Upper lobe of left lung (tissue), 4 donors: ENCODE results near the gene RALGAPA2.

Source experiments
- POLR2A ChIP-seq, 4 donors: fragments of 450-650 bp; IDR thresholded peaks; one replicate each; pipeline ENCODE4 v1.5.1; 2016 to 2017; ENCODE audit warnings: antibody characterized with exemption in 4 of 4, mild to moderate bottlenecking in 2 of 4
- POLR2AphosphoS5 ChIP-seq, 2 donors: sonication (generic); formaldehyde crosslinking; IDR thresholded peaks; one replicate each; pipeline ENCODE4 v1.5.1; 2017; ENCODE audit warnings: antibody characterized with exemption in 2 of 2
- TF ChIP-seq, protein P1 (sequence below), 6 experiments: fragments of 450-650 bp in 4 of 6; fragments of 200-600 bp in 2 of 6; sonication (generic) in 2 of 6; IDR thresholded peaks; one replicate each; pipeline ENCODE4 v1.5.1; 2016 to 2019; ENCODE audit warnings: antibody characterized with exemption in 6 of 6

DNA sequence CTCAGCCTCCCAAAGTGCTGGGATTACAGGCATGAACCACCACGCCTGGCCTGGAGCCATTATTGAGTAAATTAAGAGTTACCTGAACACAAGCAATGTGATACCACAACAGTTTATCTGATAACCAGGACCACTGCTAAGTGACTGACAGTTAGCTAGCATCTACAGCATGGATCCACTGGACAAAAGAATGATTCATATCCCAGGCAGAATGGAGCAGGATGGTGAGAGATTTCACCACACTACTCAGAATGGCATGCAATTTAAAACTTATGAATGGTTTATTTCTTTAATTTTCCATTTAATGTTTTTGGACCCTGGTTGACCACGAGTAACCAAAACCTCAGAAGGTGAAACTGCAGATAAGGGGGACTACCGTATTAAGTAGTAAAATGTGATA, 48.6 kb downstream of the RALGAPA2 start:
- TF ChIP-seq, protein P1, sequence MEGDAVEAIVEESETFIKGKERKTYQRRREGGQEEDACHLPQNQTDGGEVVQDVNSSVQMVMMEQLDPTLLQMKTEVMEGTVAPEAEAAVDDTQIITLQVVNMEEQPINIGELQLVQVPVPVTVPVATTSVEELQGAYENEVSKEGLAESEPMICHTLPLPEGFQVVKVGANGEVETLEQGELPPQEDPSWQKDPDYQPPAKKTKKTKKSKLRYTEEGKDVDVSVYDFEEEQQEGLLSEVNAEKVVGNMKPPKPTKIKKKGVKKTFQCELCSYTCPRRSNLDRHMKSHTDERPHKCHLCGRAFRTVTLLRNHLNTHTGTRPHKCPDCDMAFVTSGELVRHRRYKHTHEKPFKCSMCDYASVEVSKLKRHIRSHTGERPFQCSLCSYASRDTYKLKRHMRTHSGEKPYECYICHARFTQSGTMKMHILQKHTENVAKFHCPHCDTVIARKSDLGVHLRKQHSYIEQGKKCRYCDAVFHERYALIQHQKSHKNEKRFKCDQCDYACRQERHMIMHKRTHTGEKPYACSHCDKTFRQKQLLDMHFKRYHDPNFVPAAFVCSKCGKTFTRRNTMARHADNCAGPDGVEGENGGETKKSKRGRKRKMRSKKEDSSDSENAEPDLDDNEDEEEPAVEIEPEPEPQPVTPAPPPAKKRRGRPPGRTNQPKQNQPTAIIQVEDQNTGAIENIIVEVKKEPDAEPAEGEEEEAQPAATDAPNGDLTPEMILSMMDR (IDR thresholded peaks at IDR 0.05): no peak
- TF ChIP-seq POLR2AphosphoS5 (IDR thresholded peaks at IDR 0.05) (no peak), POLR2A (IDR thresholded peaks at IDR 0.05) (no peak)
